T-cell (primary cell): ENCODE measurements around the gene TCF7L2. TPM values are rescaled to one million over a fixed set of nuclear protein-coding genes. Genes with fewer than 3 reads are reported as not detected.

ENCODE experiments used
- ATAC-seq, 4 experiments: fragments of 200-7000 bp in 3 of 4; fragments of 150-1000 bp in 1 of 4; cut with Tn5 transposase; replicated peaks in 1 of 4; 1 replicate in 3 of 4; 2 replicates in 1 of 4; pipeline ENCODE4 v1.10.0; 2021; ENCODE audit warnings: moderate library complexity in 3 of 4, mild to moderate bottlenecking in 2 of 4, moderate number of reproducible peaks in 1 of 4
- CTCF ChIA-PET, 2 donors: fragments of 300-600 bp; sonication (Branson Sonifier 250); formaldehyde crosslinking; loops; one replicate each; lab custom pipeline; 2022; ENCODE audit warnings: antibody characterized with exemption in 2 of 2; lab: Charles Lee
- POLR2A ChIA-PET, 2 donors: fragments of 300-600 bp; sonication (Branson Sonifier 250); formaldehyde crosslinking; loops; one replicate each; lab custom pipeline; 2022; ENCODE audit warnings: antibody characterized with exemption in 2 of 2; lab: Charles Lee
- DNase-seq, 35 experiments: peaks; one replicate each; pipeline versions ENCODE4 v3.0.0 to v3.0.0-alpha.2; 2013 to 2023
- H3K27ac ChIP-seq: one replicate; pipeline ENCODE4 v1.5.1; 2013; ENCODE audit warnings: low read length
- H3K27me3 ChIP-seq, 2 experiments: replicated peaks in 1 of 2; 1 replicate in 1 of 2; 2 replicates in 1 of 2; pipeline versions ENCODE4 v1.6.1 to v1.7.0; 2013; ENCODE audit warnings: low read length in 1 of 2, mixed read lengths in 1 of 2; ENCODE audit not compliant: control insufficient read depth in 2 of 2, insufficient read depth in 2 of 2; ENCODE audit errors: extremely low read depth in 1 of 2
- H3K36me3 ChIP-seq, 2 donors: 1 replicate in 1 of 2; 2 replicates in 1 of 2; pipeline versions ENCODE4 v1.6.1 to v1.7.0; 2013; ENCODE audit warnings: low read length in 1 of 2; ENCODE audit not compliant: control insufficient read depth in 2 of 2, insufficient read depth in 1 of 2; ENCODE audit errors: extremely low read depth in 1 of 2
- H3K4me1 ChIP-seq, 2 experiments: 1 replicate in 1 of 2; 2 replicates in 1 of 2; pipeline versions ENCODE4 v1.6.1 to v1.7.0; 2013; ENCODE audit warnings: low read length in 2 of 2, mixed read lengths in 1 of 2; ENCODE audit not compliant: insufficient read depth in 2 of 2, control insufficient read depth in 1 of 2; ENCODE audit errors: extremely low read depth in 1 of 2
- H3K4me3 ChIP-seq, 2 donors: 1 replicate in 1 of 2; 2 replicates in 1 of 2; pipeline versions ENCODE4 v1.5.1 to v1.7.0; 2013; ENCODE audit warnings: mild to moderate bottlenecking in 2 of 2, low read length in 1 of 2, moderate library complexity in 1 of 2; ENCODE audit not compliant: control insufficient read depth in 1 of 2; ENCODE audit errors: extremely low read depth in 1 of 2
- H3K9me3 ChIP-seq: 2 replicates; pipeline ENCODE4 v1.7.0; 2013
- H3K27ac Mint-ChIP-seq, 2 donors: one replicate each; pipeline ENCODE4 v1.8.0; 2020 to 2021; ENCODE audit warnings: mild to moderate bottlenecking in 2 of 2, mixed read lengths in 2 of 2
- H3K27me3 Mint-ChIP-seq, 2 donors: one replicate each; pipeline ENCODE4 v1.8.0; 2021 to 2022; ENCODE audit warnings: mixed read lengths in 2 of 2
- H3K36me3 Mint-ChIP-seq: one replicate; pipeline ENCODE4 v1.8.0; 2021; ENCODE audit warnings: mixed read lengths
- H3K4me1 Mint-ChIP-seq, 3 donors: one replicate each; pipeline ENCODE4 v1.8.0; 2020 to 2022; ENCODE audit warnings: mixed read lengths in 3 of 3, mild to moderate bottlenecking in 1 of 3
- H3K4me3 Mint-ChIP-seq, 3 donors: one replicate each; pipeline ENCODE4 v1.8.0; 2020 to 2022; ENCODE audit warnings: mild to moderate bottlenecking in 3 of 3, mixed read lengths in 3 of 3, moderate library complexity in 3 of 3
- H3K9me3 Mint-ChIP-seq, 3 donors: one replicate each; pipeline ENCODE4 v1.8.0; 2020 to 2022; ENCODE audit warnings: mixed read lengths in 3 of 3
- WGBS: methylation state at CpG from one replicate; pipeline ENCODE4 v1.1.5; 2013; ENCODE audit warnings: missing lambda C conversion rate; ENCODE audit not compliant: insufficient coverage; 5-methylcytosine and 5-hydroxymethylcytosine counted together
- total RNA-seq, 35 experiments: library from RNA in 6 of 35; stranded (reverse) in 6 of 35; fragments of 120-200 nt in 1 of 35; gene quantifications; one replicate each; pipeline versions ENCODE4 v1.2.1 to v1.2.4 and lab custom pipeline; 2013 to 2026

The TCF7L2 gene
- total RNA-seq, 5 donors from 2014 or later (not counting 1 experiment from before 2014, with no cell fraction given): 2.6 to 6.2 (median 3.3) TPM

DNA sequence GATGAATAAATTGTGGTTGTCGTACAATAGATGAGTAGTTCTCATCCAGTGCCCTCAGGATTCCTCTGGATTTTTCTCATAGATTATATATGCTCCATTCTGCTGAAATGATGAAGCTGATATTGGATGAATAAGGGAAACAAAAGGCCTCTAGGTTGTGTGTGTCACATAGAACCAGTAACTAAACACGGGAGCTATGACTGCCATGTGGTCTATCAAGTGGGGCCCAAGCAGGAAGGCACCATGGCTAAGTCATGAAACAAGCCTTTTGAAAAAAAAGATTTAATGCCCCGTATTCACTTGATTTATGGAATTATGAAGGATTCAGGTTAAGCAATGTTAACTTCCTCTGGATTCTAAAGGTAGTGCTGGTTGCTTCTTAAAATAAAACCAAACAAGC, 225.1 kb downstream of the TCF7L2 start:
- Histone ChIP-seq H3K27me3 (no peaks in the 10 kb centered on the region), H3K4me1 (no peaks in the 10 kb centered on the region), H3K27ac (no peak overlapping the region), H3K36me3 (no peaks in the 10 kb centered on the region), H3K9me3 (no peaks in the 10 kb centered on the region), H3K4me3 (no peak overlapping the region)
- DNase-seq (no peak), ATAC-seq (no peak)
- CTCF ChIA-PET: no interaction called here
- H3K27ac Mint-ChIP-seq: no peak overlapping the region
- WGBS: 63% methylated on average over 1 of the region's 3 CpGs
- peaks cover 3% of the 10 kb centered on the region for H3K36me3 Mint-ChIP-seq
- no peak overlapping the region for H3K4me3 Mint-ChIP-seq
- H3K4me1 Mint-ChIP-seq: peaks cover 2 to 5% (median 4%) of the 10 kb centered on the region in 3 donors
- POLR2A ChIA-PET: no interaction called here
- no peaks in the 10 kb centered on the region for H3K27me3 Mint-ChIP-seq
- no peaks in the 10 kb centered on the region for H3K9me3 Mint-ChIP-seq

GRCh38 chr10:113175756-113176651, 226.0 kb downstream of the TCF7L2 start:
- WGBS: 95% methylated on average over 6 of the region's 17 CpGs
- H3K27ac Mint-ChIP-seq: no peak overlapping the region
- H3K4me1 ChIP-seq: no peaks in the 10 kb centered on the region
- ChIA-PET POLR2A (interaction anchor here in 1 of 2 donors (0.7 kb wide), 1 partner anchor 34 kb away, joined by 3 read pairs; no protein-coding TSS in a partner anchor), CTCF (no interaction called here)
- no peak for DNase-seq
- H3K27me3 ChIP-seq: no peaks in the 10 kb centered on the region
- H3K9me3 Mint-ChIP-seq: no peaks in the 10 kb centered on the region
- H3K27ac ChIP-seq: no peak overlapping the region
- H3K9me3 ChIP-seq: no peaks in the 10 kb centered on the region
- no peaks in the 10 kb centered on the region for H3K27me3 Mint-ChIP-seq
- no peak for ATAC-seq
- H3K36me3 ChIP-seq: no peaks in the 10 kb centered on the region
- no peaks in the 10 kb centered on the region for H3K36me3 Mint-ChIP-seq
- H3K4me1 Mint-ChIP-seq: no peaks in the 10 kb centered on the region
- H3K4me3 ChIP-seq: no peak overlapping the region
- H3K4me3 Mint-ChIP-seq: no peak overlapping the region

GRCh38 chr10:113176652-113177155, 226.7 kb downstream of the TCF7L2 start:
- Histone ChIP-seq H3K27ac (no peak overlapping the region), H3K36me3 (no peaks in the 10 kb centered on the region), H3K9me3 (no peaks in the 10 kb centered on the region), H3K4me1 (no peaks in the 10 kb centered on the region), H3K27me3 (no peaks in the 10 kb centered on the region), H3K4me3 (no peak overlapping the region)
- H3K36me3 Mint-ChIP-seq: no peaks in the 10 kb centered on the region
- H3K9me3 Mint-ChIP-seq: no peaks in the 10 kb centered on the region
- ATAC-seq: no peak
- no peaks in the 10 kb centered on the region for H3K4me1 Mint-ChIP-seq
- 86% methylated on average over 1 of the region's 5 CpGs for WGBS
- POLR2A ChIA-PET: interaction anchor here in 1 of 2 donors (0.7 kb wide), 1 partner anchor 34 kb away, joined by 3 read pairs; no protein-coding TSS in a partner anchor
- no peak for DNase-seq
- no peaks in the 10 kb centered on the region for H3K27me3 Mint-ChIP-seq
- CTCF ChIA-PET: no interaction called here
- H3K27ac Mint-ChIP-seq: no peak overlapping the region
- no peak overlapping the region for H3K4me3 Mint-ChIP-seq

DNA sequence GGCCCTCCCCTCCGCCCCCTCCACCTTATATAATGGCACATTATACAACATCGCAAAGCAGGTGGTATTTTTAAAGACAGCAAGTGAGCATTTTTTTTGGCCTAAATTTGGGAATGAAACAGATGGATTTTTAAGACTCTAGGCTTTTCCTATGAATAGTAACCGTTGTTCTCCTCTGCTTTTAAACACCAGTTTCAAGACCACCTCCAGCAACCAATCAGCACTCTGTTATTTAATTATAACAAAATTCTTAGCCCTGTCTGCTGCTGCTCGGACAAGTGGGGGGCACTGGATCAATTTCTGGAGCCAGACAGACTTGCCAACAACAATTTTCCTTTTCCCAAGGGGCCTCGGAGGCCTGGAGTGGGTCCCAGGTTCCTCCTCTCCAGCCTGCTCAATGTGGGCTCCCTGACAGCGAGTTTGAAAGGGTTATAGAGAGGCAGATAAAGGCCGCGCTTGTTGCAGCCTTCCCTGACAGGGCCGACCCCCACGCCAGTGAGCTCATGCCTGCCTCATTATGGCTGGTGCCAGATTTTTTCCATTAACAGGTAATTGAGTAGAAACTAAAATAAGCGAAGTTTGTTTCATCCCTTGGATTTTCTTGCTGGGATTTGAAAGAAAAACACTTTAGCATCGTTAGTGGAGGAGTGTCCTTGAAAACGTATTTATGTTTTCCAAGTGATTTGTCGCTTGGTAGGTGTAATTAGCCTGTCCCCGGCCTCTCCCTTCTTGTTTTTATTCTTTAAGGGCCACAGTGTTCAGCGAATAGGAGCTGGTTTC, 227.3 kb downstream of the TCF7L2 start:
- no peaks in the 10 kb centered on the region for H3K4me1 Mint-ChIP-seq
- no peak overlapping the region for H3K4me3 Mint-ChIP-seq
- CTCF ChIA-PET: no interaction called here
- no peaks in the 10 kb centered on the region for H3K9me3 Mint-ChIP-seq
- H3K27me3 Mint-ChIP-seq: no peaks in the 10 kb centered on the region
- H3K4me1 ChIP-seq: no peaks in the 10 kb centered on the region
- no peak overlapping the region for H3K27ac ChIP-seq
- no peaks in the 10 kb centered on the region for H3K27me3 ChIP-seq
- H3K36me3 Mint-ChIP-seq: no peaks in the 10 kb centered on the region
- no peak overlapping the region for H3K4me3 ChIP-seq
- DNase-seq (no peak), ATAC-seq (no peak)
- WGBS: 79% methylated on average over 7 of the region's 16 CpGs
- no peaks in the 10 kb centered on the region for H3K9me3 ChIP-seq
- POLR2A ChIA-PET: interaction anchor here in 1 of 2 donors (0.6 kb wide), 1 partner anchor 740 kb away, joined by 3 read pairs; no protein-coding TSS in a partner anchor
- no peaks in the 10 kb centered on the region for H3K36me3 ChIP-seq
- no peak overlapping the region for H3K27ac Mint-ChIP-seq

GRCh38 chr10:113177936-113178335, 227.9 kb downstream of the TCF7L2 start:
- DNase-seq: no peak
- no peak overlapping the region for H3K4me3 Mint-ChIP-seq
- 96% methylated on average over 5 of the region's 11 CpGs for WGBS
- Histone ChIP-seq H3K4me1 (no peaks in the 10 kb centered on the region), H3K36me3 (no peaks in the 10 kb centered on the region), H3K27ac (no peak overlapping the region), H3K27me3 (no peaks in the 10 kb centered on the region), H3K4me3 (no peak overlapping the region), H3K9me3 (no peaks in the 10 kb centered on the region)
- H3K27me3 Mint-ChIP-seq: no peaks in the 10 kb centered on the region
- ATAC-seq: no peak
- ChIA-PET POLR2A (interaction anchor here in 1 of 2 donors (0.6 kb wide), 1 partner anchor 739 kb away, joined by 3 read pairs; no protein-coding TSS in a partner anchor), CTCF (no interaction called here)
- no peaks in the 10 kb centered on the region for H3K4me1 Mint-ChIP-seq
- H3K9me3 Mint-ChIP-seq: no peaks in the 10 kb centered on the region
- H3K27ac Mint-ChIP-seq: no peak overlapping the region
- H3K36me3 Mint-ChIP-seq: no peaks in the 10 kb centered on the region

DNA sequence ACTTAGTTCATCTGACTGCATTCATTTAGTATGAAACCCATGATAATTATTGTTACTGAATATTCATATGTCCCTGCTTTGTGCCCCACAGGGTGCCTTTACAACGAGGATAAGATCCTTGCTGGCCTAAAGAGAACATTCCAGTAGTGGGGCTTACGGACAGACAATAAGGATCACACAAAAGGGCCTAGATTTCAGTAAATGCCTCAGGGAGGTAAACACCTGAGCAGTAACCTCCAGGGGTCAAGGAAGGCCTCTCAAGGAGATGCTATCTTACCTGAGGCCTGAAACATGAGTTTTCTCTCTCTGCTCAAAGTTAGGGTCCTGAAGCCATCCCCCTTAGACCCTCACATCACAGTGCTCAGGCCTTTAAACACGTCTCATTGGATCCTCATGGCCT, 228.7 kb downstream of the TCF7L2 start:
- Mint-ChIP-seq H3K27ac (no peak overlapping the region), H3K36me3 (no peaks in the 10 kb centered on the region), H3K27me3 (no peaks in the 10 kb centered on the region), H3K9me3 (no peaks in the 10 kb centered on the region), H3K4me3 (no peak overlapping the region), H3K4me1 (no peaks in the 10 kb centered on the region)
- Histone ChIP-seq H3K4me3 (no peak overlapping the region), H3K27me3 (no peaks in the 10 kb centered on the region), H3K27ac (no peak overlapping the region), H3K36me3 (no peaks in the 10 kb centered on the region), H3K9me3 (no peaks in the 10 kb centered on the region), H3K4me1 (no peaks in the 10 kb centered on the region)
- ChIA-PET POLR2A (no interaction called here), CTCF (no interaction called here)
- DNase-seq (no peak), ATAC-seq (no peak)
- 65% methylated on average over 3 of the region's 3 CpGs for WGBS
